GM19043 (cell line): ENCODE results near the gene TMEM254.
"Not testable (repeated sequence)": the region's sequence is repeated elsewhere in the genome, so short reads cannot be mapped to it uniquely, and the experiment has no call there.

Experiments
- ATAC-seq: cut with Tn5 transposase; IDR thresholded peaks from one replicate; pipeline ENCODE4 v1.9.1; 2021; ENCODE audit warnings: low read depth; ENCODE audit not compliant: unreplicated experiment

TMEM254 gene

DNA sequence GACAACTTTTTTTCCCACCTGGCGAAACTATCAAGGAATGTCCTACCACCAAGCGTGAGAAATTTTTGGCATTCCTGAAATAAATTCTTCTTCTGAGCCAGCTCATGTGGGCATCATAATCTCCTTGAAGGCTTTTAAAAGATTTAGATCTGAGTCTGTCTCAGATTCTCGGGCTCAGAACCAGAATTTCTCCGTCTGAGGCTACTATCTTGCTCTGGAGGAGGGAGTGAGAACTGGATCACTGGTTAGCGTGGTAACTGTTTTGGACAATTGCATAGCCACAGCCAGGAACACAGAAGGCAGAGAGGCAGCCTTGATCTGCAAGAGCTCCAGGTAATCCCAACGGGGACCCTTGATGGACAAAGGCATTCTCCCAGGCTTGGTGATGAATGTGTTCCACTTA is 53.0 kb downstream of the TMEM254 start:
- no peak for ATAC-seq

DNA sequence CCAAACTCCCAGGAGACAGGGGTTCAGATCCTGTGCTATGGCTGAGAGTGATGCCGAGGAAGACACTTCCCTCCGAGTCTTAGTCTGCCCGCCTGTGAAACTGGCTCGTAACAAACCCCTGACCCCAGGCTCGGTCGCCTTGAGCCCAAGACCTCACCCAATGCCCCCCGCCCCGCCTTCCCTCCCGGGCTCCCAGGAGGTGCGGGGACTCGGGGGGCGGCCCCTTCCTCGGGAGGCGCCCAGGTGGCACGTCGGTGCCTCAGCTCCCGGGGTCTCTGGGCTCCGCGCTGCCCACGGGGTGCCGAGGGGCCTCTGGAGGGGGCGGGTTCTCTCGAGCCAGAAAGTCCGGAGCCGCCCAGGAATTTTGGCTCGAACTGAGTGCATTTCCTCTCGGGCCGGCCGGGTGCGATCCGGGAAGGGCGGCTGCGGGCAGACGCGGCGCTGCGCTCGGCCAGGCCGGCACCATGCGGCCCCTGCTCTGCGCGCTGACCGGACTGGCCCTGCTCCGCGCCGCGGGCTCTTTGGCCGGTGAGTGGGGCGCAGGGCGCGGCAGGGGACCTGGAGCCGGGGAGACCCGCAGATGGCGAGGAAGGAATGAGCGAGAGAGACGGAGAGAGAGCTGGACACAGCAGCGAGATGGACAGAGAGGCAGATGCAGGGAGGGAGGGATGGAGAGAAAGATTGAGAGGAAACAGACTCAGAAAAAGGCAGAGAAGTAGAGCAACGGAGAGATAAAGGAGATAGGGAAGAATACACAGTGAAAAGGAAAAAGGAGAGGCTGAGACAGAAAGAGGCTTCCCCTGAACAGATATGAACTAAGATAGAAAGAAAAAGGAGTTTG is 54.1 kb downstream of the TMEM254 start, which contains the start of gene PLAC9:
Gene PLAC9, plus strand, starts transcription at position 432 of the 841 bp plus-strand sequence. Its CDS starts 33 bp downstream, at position 465.
- no peak for ATAC-seq

DNA sequence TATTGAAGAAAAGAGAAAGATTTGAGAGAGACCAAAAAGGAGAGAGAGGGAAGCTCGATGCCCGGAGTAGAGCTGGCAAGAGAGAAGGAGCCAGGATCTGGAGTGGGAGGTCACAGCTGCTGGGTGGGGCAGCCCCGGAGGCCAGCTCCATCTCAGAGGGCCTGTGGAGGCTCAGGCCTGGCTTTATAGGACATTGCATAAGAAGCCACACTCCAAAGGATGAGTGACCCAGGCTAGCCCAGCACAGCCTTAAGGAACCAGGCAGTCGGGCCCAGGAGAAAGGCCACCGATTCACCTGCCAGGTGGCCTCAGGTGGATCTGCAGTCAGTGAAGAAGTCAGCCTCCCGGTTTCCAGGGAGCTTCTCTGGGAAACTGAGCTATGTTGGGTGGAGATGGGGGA is 54.7 kb downstream of the TMEM254 start:
- ATAC-seq = no peak

GRCh38 chr10:80133687-80134086 is 55.2 kb downstream of the TMEM254 start:
- not testable (repeated sequence) for ATAC-seq

- no peak for ATAC-seq
These were observed 57.7 kb downstream of the TMEM254 start for GRCh38 chr10:80136134-80136571.

- ATAC-seq = no peak
These were observed 58.8 kb downstream of the TMEM254 start for GRCh38 chr10:80137031-80137862.

GRCh38 chr10:80137920-80138319 is 59.5 kb downstream of the TMEM254 start:
- ATAC-seq = no peak

DNA sequence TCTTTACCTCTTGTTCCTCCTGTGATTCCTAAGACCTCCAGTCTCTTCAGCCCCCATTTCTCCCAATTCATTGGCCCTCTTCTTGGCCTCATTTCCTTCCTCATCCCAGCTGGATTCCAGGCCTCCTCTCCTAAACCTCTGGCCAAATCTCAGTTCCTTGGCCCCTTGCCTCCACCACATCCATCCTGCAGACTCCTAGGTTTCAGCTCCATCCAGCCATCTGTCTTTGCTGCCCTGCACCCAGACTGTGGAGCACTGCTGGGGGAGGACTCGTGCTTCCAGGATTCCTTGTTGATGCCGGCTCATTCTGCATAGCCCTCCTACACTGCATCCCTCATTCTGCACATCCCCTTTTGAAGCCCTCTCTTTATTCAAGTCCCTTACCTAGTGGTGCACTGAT is 60.8 kb downstream of the TMEM254 start:
- ATAC-seq = no peak

GRCh38 chr10:80140251-80140650 is 61.8 kb downstream of the TMEM254 start:
- no peak for ATAC-seq

DNA sequence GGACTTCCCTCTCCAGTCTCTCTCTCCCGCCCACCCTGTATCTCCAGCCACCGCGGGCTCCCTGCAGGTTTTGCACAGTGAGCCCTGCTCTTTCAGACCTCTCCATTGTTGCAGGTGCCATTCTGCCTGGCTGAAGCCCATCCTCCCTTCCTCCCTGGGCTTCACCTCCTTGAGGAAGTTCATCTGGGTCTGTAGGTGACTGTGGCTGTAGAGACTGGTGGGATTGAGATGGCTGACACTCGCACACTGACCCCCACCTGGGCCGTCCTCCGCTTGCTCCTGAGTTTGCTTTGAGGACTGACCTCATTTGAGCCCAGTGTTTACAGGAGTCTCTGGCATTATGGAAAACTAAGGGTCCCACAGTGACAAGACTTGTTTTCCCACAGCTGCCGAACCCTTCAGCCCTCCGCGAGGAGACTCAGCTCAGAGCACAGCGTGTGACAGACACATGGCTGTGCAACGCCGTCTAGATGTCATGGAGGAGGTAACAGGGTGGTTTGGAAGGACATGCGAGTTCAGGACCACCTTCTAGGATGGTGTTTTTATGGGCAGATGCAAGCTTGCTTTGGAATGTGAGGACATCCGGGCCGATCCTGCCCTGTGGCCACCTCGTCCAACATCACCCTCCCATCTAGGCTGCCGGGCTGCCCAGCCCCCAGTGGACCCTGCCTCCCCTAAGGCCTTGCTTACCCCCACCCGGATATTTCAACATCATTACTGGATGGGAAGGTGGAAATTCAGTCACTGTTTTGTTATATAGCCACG is 63.4 kb downstream of the TMEM254 start:
- ATAC-seq = no peak
